NB4 (cell line): ENCODE data around the gene PBX3.

Experiments used
- DNase-seq: peaks from one replicate; pipeline ENCODE4 v3.0.0; 2010; ENCODE audit warnings: low read depth
- H3K4me3 ChIP-seq: one replicate; pipeline ENCODE4 v1.5.1; 2011; ENCODE audit warnings: mild to moderate bottlenecking, low read depth, low read length, moderate library complexity
- CTCF ChIP-seq: IDR thresholded peaks from one replicate; pipeline ENCODE4 v1.5.1; 2012; ENCODE audit warnings: low read depth, low read length
- MYC ChIP-seq: IDR thresholded peaks from 2 replicates; pipeline ENCODE4 v1.6.1; 2011; ENCODE audit warnings: low read depth, low read length
- POLR2A ChIP-seq: IDR thresholded peaks from 2 replicates; pipeline ENCODE4 v1.6.1; 2011; ENCODE audit warnings: mild to moderate bottlenecking; ENCODE audit not compliant: insufficient read length; ENCODE audit errors: extremely low read depth
- TF ChIP-seq, protein P1 (sequence below): IDR thresholded peaks from 2 replicates; pipeline ENCODE4 v1.6.1; 2011; ENCODE audit warnings: low read depth, low read length

The PBX3 gene

GRCh38 chr9:125822902-125823301 lies 75.7 kb downstream of the PBX3 start:
- TF ChIP-seq MYC (no peak), CTCF (no peak), POLR2A (no peak)
- TF ChIP-seq, protein P1, sequence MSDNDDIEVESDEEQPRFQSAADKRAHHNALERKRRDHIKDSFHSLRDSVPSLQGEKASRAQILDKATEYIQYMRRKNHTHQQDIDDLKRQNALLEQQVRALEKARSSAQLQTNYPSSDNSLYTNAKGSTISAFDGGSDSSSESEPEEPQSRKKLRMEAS, result no peak
- no peak for DNase-seq
- no peak overlapping the region for H3K4me3 ChIP-seq

DNA sequence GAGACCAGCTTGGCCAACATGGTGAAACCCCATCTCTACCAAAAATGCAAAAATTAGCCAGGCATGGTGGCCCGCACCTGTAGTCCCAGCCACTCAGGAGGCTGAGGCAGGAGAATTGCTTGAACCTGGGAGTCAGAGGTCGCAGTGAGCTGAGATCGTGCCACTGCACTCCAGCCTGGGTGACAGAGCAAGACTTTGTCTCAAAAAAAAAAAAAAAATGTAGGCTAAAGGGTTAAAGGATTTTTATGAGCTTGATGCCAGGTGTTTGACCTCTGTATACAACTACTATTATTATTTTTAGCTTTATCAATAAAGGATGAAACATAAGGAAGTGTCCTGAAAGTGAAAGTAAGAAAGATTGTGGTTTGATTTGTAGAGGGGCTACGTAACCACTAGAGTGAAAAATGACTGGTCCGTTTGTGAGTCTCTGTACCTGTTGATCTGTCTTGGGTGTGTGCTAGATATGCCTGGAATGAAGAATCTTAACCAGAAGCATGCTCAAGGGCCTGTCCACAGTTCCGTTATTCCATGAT lies 76.8 kb downstream of the PBX3 start:
- peak overlapping the region; percentile 56 for H3K4me3 ChIP-seq
- peak; percentile 42 for DNase-seq

DNA sequence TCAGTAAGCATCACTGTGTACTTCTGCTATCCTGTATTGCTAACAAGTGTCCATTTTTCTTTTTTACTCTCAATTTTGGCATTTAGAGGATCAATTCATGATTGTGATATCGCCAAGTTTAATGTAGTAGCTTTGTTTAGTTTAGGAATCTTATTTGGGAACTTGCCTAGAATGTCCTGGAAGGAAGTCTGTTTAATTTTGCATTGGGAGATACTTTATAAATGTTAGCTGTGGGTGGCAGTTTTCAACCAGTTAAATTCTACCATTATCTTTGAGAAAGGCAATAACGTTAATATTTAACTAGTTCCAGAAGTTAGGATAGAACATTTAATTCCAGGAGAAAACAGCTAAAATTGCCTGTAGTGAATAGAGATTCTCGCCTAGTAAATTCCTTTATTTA lies 78.6 kb downstream of the PBX3 start:
- DNase-seq, result no peak
- no peak for TF ChIP-seq POLR2A
- TF ChIP-seq MYC, result no peak
- no peak for TF ChIP-seq CTCF
- TF ChIP-seq, protein P1, result no peak
- no peak overlapping the region for H3K4me3 ChIP-seq

GRCh38 chr9:125826850-125827249 lies 79.7 kb downstream of the PBX3 start:
- no peak for DNase-seq
- no peak overlapping the region for H3K4me3 ChIP-seq
- TF ChIP-seq, protein P1, result no peak
- TF ChIP-seq CTCF, result no peak
- no peak for TF ChIP-seq MYC
- no peak for TF ChIP-seq POLR2A

- peak; percentile 22 for DNase-seq
- TF ChIP-seq MYC (no peak), CTCF (no peak), POLR2A (no peak)
- TF ChIP-seq, protein P1, result no peak
- H3K4me3 ChIP-seq, result peak overlapping the region; percentile 48
Measured at GRCh38 chr9:125829743-125830142, 82.6 kb downstream of the PBX3 start.

DNA sequence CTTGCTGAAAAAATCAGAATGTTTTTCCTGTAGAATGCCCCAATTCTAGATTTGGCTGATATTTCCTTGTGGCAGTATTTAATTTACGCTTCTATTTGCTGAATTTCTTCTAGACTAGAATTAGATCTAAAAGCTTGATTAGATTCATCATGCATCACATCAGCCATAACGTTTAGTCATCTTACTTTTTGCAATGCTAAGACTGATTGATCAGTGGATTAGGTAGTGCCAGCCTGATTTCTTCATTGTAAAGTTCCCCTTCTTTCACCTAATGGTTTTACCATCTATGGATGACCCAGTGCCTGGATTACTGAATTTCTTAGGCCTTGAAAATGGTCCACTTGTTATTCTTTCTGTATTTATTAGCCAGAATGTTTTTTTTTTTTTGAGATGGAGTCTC lies 83.9 kb downstream of the PBX3 start:
- H3K4me3 ChIP-seq, result no peak overlapping the region
- DNase-seq, result no peak
- TF ChIP-seq, protein P1, result no peak

GRCh38 chr9:125831616-125832015 lies 84.4 kb downstream of the PBX3 start:
- DNase-seq, result no peak
- H3K4me3 ChIP-seq, result no peak overlapping the region
- TF ChIP-seq POLR2A, result no peak
- TF ChIP-seq, protein P1, result no peak
- TF ChIP-seq CTCF, result no peak
- no peak for TF ChIP-seq MYC
